Inferior parietal cortex (tissue), 1 donor: ENCODE measurements around the gene SREK1.
"Not testable (repeated sequence)": the region's sequence is repeated elsewhere in the genome, so short reads cannot be mapped to it uniquely, and the experiment has no call there.

Source experiments
- DNase-seq: peaks from one replicate; pipeline ENCODE4 v3.0.0-alpha.2; 2016; ENCODE audit errors: extremely low spot score

The SREK1 gene, protein sequence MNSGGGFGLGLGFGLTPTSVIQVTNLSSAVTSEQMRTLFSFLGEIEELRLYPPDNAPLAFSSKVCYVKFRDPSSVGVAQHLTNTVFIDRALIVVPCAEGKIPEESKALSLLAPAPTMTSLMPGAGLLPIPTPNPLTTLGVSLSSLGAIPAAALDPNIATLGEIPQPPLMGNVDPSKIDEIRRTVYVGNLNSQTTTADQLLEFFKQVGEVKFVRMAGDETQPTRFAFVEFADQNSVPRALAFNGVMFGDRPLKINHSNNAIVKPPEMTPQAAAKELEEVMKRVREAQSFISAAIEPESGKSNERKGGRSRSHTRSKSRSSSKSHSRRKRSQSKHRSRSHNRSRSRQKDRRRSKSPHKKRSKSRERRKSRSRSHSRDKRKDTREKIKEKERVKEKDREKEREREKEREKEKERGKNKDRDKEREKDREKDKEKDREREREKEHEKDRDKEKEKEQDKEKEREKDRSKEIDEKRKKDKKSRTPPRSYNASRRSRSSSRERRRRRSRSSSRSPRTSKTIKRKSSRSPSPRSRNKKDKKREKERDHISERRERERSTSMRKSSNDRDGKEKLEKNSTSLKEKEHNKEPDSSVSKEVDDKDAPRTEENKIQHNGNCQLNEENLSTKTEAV

GRCh38 chr5:66144074-66144833 is at the start of gene SREK1:
TSS of gene SREK1 (plus strand) at chr5:66144300. CDS start at chr5:66144377, 77 bp downstream.
- DNase-seq = peak; percentile 90

GRCh38 chr5:66100851-66101250 is 43.2 kb upstream of the SREK1 start:
- DNase-seq = no peak

DNA sequence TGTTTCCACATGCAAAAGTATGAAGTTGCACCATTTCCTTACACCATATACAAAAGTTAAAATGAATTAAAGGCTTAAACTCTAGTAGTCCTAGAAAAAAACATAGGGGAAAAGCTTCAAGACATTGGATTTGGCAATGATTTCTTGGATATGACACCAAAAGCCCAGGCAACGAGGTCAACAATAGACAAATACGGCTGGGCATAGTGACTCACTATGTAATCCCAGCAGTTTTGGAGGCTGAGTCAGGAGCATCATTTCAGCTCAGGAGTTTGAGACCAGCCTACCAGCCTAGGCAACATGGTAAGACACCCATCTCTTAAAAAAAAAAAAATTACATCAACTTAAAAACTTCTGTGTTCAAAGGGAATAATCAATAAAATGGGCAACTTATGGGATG is 30.9 kb upstream of the SREK1 start:
- no peak for DNase-seq

DNA sequence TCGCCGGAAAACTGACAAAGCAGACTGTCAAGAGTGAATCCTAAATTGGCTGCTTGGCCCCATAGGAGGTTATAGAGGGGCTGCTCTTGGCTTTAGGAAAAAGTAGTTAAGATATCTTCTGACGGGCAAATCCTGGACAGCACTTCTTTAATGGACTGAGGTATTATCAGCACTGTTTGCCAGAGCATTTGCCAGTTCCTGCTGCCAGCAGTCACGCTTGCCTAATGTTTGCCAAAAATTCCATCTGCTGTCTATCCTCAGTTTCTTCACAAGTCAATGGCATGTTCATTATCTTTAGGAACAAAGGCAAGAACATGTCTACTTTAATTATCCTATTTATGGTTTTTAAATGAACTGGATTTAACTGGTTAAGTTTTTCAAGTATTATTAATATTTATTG is 25.8 kb upstream of the SREK1 start:
- DNase-seq = no peak

- DNase-seq = no peak
Measured at GRCh38 chr5:66122379-66123034, 21.6 kb upstream of the SREK1 start.

- DNase-seq = no peak
Measured at GRCh38 chr5:66129144-66129543, 15.0 kb upstream of the SREK1 start.

- no peak for DNase-seq
Measured at GRCh38 chr5:66130493-66130892, 13.6 kb upstream of the SREK1 start.

DNA sequence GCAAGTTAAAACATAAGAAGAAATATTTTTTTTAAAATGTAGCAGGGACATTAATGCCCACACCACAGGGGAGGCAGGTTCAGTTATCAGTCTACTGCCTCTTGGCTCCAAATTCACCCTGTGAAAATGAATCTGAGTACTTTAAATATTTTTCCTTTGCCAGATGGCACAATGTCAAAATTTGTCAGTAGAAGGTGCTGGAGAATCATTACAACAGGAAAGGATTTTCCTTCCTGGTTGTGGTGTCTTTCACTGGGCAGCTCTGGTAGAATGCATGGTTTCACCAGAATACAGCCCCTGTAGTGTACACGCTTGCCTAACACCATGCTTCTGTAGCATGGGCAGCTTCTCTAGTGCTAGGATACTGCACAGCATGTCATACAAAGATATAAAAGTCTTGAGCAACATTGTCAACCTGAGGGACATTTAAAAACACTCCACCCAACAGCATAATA is 9.7 kb upstream of the SREK1 start:
- no peak for DNase-seq

- DNase-seq = no peak
Measured at GRCh38 chr5:66136053-66136452, 8.0 kb upstream of the SREK1 start.

DNA sequence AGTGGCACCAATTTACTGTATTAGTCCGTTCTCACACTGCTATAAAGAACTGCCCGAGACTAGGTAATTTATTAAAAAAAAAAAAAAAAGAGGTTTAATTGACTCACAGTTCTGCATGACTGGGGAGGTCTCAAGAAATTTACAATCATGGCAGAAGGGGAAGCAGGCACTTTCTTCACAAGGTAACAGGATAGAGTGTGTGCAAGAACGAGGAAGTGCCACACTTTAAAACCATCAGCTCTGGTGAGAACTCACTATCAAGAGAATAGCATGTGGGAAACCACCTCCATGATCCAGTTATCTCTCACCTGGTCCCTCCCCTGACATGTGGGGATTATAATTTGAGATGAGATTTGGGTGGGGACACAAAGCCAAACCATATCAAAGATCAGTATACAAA is 7.2 kb upstream of the SREK1 start:
- not testable (repeated sequence) for DNase-seq

DNA sequence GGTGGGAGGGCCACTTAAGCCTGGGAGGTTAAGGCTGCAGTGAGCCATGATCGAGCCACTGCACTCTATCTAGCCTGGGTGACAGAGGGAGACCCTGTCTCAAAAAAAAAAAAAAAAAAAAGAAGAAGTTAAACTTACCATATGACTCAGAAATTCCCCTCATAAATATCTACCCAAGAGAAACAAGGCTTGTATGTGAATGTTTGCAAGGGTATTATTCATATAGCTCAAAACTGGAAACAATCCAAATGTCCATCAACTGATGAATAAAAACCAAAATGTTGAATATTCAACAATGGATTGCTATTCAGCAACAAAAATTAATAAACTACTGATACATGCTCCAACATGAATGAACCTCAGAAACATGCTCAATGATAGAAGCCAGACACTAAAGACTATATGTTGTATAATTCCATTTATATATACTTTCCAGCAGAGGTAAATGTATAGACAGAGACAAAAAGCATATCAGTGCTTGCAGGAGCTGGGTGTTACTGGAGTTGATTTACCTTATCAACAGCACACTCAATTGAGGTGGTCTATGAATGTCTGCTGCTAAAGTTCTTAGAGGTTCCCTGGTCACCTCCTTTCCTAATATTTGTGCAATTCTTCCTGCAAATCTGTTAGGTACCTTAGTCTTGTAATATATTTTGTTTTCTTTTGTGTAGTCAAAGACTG is 5.3 kb upstream of the SREK1 start:
- DNase-seq = no peak

DNA sequence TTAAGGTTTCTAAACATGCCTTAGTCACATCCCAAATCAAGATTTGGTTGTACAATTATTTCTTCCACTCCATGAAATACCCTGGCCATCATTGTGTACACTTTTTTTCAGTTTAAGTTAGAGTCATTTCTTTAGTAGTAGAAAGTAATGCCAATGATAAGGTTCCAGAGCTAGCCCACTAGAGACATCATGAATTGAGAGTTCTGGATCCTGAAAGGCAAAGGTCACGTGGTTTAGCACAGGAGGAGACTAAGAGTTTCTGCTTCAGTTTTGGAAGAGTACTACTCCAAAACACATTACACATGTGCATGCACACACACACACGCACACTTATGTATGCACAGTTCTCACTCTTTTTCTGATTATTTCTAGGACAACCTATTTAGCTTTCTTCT is 4.8 kb upstream of the SREK1 start:
- no peak for DNase-seq

DNA sequence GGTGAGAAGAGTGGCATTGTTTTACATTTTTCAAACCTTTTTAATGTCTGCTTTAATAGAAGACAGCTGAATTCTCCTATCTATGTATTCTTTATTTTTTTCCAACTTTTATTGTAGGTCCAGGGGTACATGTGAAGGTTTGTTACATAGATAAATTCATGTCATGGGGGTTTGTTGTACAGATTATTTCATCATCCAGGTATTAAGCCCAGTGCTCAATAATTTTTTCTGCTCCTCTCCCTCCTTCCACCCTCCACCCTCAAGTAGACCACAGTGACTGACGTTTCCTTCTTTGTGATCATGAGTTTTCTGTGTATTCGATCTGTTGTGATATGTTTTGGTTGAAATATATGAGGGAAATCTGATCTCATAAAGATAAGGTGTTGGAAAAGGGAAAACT is 1.7 kb upstream of the SREK1 start:
- no peak for DNase-seq

DNA sequence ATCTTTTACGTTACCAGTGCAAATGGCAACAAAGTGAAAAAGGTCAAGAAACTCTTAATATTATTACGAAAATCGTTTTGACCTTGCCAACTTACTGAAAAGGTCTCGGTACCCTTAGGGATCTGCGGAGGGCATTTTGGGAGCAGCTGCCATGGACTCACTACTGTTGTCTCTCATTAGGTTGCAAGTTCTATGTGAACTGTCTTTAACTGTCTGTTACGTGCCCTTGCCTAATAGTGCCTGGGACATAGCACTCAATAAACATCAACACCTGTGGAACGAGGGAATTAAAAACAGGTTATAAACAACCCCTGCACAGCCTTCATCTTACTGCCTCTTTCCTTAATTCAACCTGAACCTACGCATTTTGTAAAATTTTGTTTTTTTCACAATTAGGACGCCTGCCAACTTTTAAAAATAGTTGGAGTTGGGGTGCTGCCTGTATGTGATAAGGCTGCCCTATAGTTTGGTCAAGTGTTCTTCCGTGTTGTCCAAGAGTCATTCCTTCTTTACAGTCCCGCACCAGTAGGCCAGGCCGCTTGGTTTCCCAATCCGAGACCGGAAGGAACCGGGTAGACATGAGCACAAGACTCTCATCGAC is 527 bp upstream of the SREK1 start:
- peak; percentile 22 for DNase-seq

GRCh38 chr5:66144834-66145390 is 812 bp downstream of the SREK1 start:
- DNase-seq = no peak

GRCh38 chr5:66145737-66146136 is 1.6 kb downstream of the SREK1 start:
- no peak for DNase-seq

- DNase-seq = no peak
Measured at GRCh38 chr5:66149950-66150349, 5.8 kb downstream of the SREK1 start.

- no peak for DNase-seq
Measured at GRCh38 chr5:66151030-66151429, 6.9 kb downstream of the SREK1 start.

DNA sequence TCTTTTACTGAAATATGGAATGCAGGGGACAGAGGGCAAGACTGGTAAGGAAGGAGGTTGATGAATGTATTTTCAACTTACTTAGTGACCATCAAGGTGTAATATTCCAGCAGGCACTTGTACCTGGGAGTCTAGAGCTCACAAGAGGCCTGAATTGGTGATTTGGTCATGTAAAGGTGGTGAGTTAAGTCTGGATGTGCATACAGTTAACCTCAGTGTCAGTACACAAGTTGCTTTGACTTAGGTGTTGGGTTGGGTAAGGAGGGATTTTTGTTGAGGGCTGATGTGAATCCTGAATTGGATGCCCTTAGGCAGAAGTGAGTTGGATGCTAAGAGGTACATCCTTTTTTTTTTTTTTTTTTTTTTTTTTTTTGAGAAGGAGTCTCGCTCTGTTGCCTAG is 7.4 kb downstream of the SREK1 start:
- DNase-seq = no peak

DNA sequence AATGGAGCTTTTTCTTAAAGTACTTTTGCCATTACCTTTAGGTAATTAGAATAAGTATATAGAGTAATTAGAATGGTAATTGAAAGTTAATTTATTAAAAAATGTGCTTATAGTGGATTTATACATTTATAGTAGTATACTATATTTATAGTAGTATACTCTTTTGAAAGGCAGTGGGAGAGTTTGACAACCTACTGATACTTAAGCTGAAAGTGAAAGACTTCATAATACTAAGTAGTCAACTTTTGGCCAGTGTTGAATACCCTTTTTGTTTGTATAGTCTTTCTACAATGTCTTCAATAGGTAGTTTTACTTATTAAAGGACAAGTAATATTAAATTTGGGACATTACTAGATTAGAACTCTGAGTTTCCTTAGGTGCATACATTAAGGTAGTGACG is 12.9 kb downstream of the SREK1 start:
- no peak for DNase-seq

DNA sequence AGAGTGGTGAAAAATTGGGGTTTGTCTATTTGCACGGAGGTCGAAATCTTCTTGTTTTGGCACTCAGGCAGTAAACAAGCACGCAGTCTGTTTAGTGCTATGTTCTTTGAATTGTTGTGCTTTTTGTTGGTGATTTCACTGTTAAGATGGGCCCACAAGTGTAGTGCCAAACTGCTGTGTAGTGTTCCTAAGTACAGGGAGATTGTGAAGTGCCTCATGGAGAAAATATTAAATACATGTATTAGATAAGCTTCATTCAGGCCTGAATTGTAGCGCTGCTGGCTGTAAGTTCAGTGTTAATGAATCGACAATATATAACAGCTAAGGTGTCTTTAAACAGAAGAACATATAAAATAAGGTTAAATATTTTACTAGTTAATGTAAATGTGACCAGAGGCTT is 17.3 kb downstream of the SREK1 start:
- no peak for DNase-seq
